Measurements from ENCODE around the gene ERMP1.

DNA sequence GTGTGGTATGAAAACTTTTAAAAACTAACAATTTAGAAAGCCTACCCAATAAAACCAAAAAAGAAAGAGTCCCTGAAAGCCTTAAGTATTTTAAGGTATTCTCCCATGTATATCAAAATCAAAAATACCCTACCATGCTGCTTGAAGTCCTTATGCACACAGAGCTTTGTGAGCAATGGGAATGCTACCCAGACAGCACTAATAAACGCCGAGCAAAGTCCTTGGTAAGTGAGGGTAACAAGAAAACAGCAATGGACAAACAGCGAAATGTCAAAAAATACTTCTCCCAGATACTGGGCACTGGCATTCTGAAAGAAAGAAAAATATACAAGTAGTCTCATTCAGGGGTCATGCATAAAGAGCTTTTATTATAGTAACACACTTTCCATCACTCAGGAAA is 27.4 kb downstream of the ERMP1 start:
- TF ChIP-seq TAF1 (IDR thresholded peaks at IDR 0.05; ENCODE audit: low read depth) (no peak), SMC3 (conservative IDR thresholded peaks at IDR 0.05; ENCODE audit: poor library complexity) (no peak), POLR2AphosphoS5 (IDR thresholded peaks at IDR 0.05) (no peak), RAD21 (conservative IDR thresholded peaks at IDR 0.05) (no peak), EP300 (conservative IDR thresholded peaks at IDR 0.05; ENCODE audit: poor library complexity, severe bottlenecking) (no peak), EZH2 (IDR thresholded peaks at IDR 0.05; ENCODE audit: borderline replicate concordance, insufficient read depth, low read length, poor library complexity, severe bottlenecking) (no peak), MXI1 (conservative IDR thresholded peaks at IDR 0.05; ENCODE audit: poor library complexity, severe bottlenecking) (no peak)
- TF ChIP-seq, protein P1, sequence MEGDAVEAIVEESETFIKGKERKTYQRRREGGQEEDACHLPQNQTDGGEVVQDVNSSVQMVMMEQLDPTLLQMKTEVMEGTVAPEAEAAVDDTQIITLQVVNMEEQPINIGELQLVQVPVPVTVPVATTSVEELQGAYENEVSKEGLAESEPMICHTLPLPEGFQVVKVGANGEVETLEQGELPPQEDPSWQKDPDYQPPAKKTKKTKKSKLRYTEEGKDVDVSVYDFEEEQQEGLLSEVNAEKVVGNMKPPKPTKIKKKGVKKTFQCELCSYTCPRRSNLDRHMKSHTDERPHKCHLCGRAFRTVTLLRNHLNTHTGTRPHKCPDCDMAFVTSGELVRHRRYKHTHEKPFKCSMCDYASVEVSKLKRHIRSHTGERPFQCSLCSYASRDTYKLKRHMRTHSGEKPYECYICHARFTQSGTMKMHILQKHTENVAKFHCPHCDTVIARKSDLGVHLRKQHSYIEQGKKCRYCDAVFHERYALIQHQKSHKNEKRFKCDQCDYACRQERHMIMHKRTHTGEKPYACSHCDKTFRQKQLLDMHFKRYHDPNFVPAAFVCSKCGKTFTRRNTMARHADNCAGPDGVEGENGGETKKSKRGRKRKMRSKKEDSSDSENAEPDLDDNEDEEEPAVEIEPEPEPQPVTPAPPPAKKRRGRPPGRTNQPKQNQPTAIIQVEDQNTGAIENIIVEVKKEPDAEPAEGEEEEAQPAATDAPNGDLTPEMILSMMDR (IDR thresholded peaks at IDR 0.05; ENCODE audit: poor library complexity, severe bottlenecking): no peak
- TF ChIP-seq, protein P2, sequence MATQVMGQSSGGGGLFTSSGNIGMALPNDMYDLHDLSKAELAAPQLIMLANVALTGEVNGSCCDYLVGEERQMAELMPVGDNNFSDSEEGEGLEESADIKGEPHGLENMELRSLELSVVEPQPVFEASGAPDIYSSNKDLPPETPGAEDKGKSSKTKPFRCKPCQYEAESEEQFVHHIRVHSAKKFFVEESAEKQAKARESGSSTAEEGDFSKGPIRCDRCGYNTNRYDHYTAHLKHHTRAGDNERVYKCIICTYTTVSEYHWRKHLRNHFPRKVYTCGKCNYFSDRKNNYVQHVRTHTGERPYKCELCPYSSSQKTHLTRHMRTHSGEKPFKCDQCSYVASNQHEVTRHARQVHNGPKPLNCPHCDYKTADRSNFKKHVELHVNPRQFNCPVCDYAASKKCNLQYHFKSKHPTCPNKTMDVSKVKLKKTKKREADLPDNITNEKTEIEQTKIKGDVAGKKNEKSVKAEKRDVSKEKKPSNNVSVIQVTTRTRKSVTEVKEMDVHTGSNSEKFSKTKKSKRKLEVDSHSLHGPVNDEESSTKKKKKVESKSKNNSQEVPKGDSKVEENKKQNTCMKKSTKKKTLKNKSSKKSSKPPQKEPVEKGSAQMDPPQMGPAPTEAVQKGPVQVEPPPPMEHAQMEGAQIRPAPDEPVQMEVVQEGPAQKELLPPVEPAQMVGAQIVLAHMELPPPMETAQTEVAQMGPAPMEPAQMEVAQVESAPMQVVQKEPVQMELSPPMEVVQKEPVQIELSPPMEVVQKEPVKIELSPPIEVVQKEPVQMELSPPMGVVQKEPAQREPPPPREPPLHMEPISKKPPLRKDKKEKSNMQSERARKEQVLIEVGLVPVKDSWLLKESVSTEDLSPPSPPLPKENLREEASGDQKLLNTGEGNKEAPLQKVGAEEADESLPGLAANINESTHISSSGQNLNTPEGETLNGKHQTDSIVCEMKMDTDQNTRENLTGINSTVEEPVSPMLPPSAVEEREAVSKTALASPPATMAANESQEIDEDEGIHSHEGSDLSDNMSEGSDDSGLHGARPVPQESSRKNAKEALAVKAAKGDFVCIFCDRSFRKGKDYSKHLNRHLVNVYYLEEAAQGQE (IDR thresholded peaks at IDR 0.05; ENCODE audit: borderline replicate concordance): no peak
